Testis (tissue), 3 donors: Measurements from ENCODE around the gene SLX4IP. TPM values are rescaled to one million over a fixed set of nuclear protein-coding genes. Genes with fewer than 3 reads are reported as not detected.

Source experiments
- DNase-seq: peaks from one replicate; pipeline ENCODE4 v3.0.0-alpha.2; 2019
- H3K27ac ChIP-seq, 2 donors: fragments of 200-600 bp; sonication (generic); one replicate each; pipeline ENCODE4 v1.5.1; 2019
- H3K27me3 ChIP-seq: fragments of 200-600 bp; sonication (generic); one replicate; pipeline ENCODE4 v1.5.1; 2019
- H3K36me3 ChIP-seq: fragments of 200-600 bp; sonication (generic); one replicate; pipeline ENCODE4 v1.5.1; 2017; ENCODE audit warnings: low read depth; ENCODE audit errors: missing control alignments
- H3K4me1 ChIP-seq: fragments of 200-600 bp; sonication (generic); one replicate; pipeline ENCODE4 v1.5.1; 2019
- H3K4me3 ChIP-seq, 2 donors: fragments of 200-600 bp; sonication (generic); one replicate each; pipeline ENCODE4 v1.5.1; 2017 to 2019
- H3K9me3 ChIP-seq: fragments of 200-600 bp; sonication (generic); one replicate; pipeline ENCODE4 v1.5.1; 2017
- POLR2A ChIP-seq: fragments of 450-650 bp; IDR thresholded peaks from one replicate; pipeline ENCODE4 v1.6.1; 2017; ENCODE audit warnings: antibody characterized with exemption, mild to moderate bottlenecking, moderate library complexity
- WGBS, 2 donors: methylation state at CpG; one replicate each; pipeline ENCODE4 v1.1.5; 2018; 5-methylcytosine and 5-hydroxymethylcytosine counted together
- intact Hi-C: fragments of 100-400 bp; cut with DNase I; formaldehyde crosslinking; loops from one replicate; pipeline ENCODE4 v1.15.1; 2023; ENCODE audit warnings: low total_unique reads
- polyA plus RNA-seq: library from polyadenylated mRNA; stranded (reverse); fragments of 350-450 nt; fragmentation: Illumina TruSeq; extraction: RNeasy Lipid Tissue Mini Kit (QIAGEN cat#74804); gene quantifications from one replicate; pipeline ENCODE4 v1.2.3, GENCODE V29; 2014; ENCODE audit warnings: low read depth, low replicate concordance; ENCODE audit not compliant: insufficient read depth
- total RNA-seq, 2 donors: library from RNA; depleted of rRNA; stranded (reverse); fragments of >200 nt; gene quantifications; one replicate each; pipeline ENCODE4 v1.2.3, GENCODE V29; 2016
- TF ChIP-seq, protein P1 (sequence below), 3 experiments: fragments of 450-650 bp in 2 of 3; fragments of 200-600 bp in 1 of 3; sonication (generic) in 1 of 3; IDR thresholded peaks; one replicate each; pipeline ENCODE4 v1.5.1; 2016 to 2019; ENCODE audit warnings: antibody characterized with exemption in 3 of 3, mild to moderate bottlenecking in 2 of 3, moderate library complexity in 1 of 3

Gene SLX4IP
- total and polyA plus RNA-seq, 3 donors from 2014 or later, result 3.8 to 10.8 (median 9.7) TPM

DNA sequence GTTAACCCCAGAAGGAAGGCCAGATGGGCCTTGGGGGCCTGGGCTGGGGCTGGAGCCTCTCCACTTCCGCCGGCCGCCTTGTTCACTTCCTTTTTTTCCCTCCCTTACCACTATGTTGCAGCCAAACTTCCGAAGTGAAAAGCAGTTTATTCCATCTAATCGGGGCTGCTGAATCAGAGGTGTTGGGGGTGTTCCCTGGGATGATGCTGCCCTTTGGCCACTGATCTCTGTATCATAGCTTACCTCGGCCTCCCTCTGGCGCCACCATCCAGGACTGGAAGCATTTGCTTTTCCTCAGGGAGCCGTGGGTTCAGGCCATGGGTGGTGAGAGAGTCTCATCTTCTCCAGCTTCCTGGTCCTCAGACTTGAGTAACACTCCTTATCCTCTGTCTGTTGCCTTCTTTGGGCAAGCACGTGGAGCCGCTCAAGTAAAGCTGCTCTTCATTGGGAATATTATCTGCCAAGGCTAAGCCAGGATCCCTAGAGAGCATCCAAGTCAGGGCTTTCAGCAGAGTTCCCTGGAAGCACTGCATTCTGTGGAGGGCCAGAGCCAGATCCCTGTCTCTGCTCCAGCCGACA is 39.6 kb downstream of the SLX4IP start:
- no peaks in the 10 kb centered on the region for H3K27me3 ChIP-seq
- H3K4me1 ChIP-seq, result peaks cover 17% of the 10 kb centered on the region
- TF ChIP-seq, protein P1, sequence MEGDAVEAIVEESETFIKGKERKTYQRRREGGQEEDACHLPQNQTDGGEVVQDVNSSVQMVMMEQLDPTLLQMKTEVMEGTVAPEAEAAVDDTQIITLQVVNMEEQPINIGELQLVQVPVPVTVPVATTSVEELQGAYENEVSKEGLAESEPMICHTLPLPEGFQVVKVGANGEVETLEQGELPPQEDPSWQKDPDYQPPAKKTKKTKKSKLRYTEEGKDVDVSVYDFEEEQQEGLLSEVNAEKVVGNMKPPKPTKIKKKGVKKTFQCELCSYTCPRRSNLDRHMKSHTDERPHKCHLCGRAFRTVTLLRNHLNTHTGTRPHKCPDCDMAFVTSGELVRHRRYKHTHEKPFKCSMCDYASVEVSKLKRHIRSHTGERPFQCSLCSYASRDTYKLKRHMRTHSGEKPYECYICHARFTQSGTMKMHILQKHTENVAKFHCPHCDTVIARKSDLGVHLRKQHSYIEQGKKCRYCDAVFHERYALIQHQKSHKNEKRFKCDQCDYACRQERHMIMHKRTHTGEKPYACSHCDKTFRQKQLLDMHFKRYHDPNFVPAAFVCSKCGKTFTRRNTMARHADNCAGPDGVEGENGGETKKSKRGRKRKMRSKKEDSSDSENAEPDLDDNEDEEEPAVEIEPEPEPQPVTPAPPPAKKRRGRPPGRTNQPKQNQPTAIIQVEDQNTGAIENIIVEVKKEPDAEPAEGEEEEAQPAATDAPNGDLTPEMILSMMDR (IDR thresholded peaks at IDR 0.05), result no peak
- no peak for TF ChIP-seq POLR2A
- H3K9me3 ChIP-seq, result no peaks in the 10 kb centered on the region
- H3K4me3 ChIP-seq, result no peak overlapping the region
- intact Hi-C loops, result no loop called here
- WGBS, 2 donors, result 58 to 59% methylated on average over 11 of the region's 11 CpGs
- DNase-seq, result peak; percentile 65
- H3K36me3 ChIP-seq, result no peaks in the 10 kb centered on the region
- H3K27ac ChIP-seq, result peak overlapping the region in 1 of 2 donors; percentile 15

DNA sequence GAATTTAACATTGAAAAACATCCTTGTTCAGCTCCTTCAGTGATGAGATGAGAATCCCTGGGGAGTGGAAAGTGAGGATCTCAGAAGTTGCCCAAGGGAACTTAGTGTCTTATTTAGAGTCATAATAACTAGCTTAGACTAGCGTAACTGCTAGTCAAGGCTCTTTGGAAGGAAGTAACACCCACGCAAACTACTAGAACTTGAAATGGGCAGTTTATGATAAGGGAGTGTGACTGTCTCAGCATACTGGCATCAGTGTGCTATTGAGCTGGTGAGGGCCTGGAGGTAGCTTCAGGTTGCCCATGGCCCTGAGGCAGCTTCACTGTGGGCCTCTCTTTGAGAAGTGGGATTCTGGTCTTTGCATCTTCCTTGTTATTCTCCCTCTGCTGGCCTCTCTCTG is 40.1 kb downstream of the SLX4IP start:
- Histone ChIP-seq H3K27ac (peak overlapping the region in 1 of 2 donors; percentile 15), H3K4me1 (peaks cover 17% of the 10 kb centered on the region), H3K4me3 (no peak overlapping the region), H3K27me3 (no peaks in the 10 kb centered on the region), H3K36me3 (no peaks in the 10 kb centered on the region), H3K9me3 (no peaks in the 10 kb centered on the region)
- no peak for DNase-seq
- no peak for TF ChIP-seq POLR2A
- TF ChIP-seq, protein P1 (IDR thresholded peaks at IDR 0.05), result no peak
- WGBS, 2 donors, result 75 to 84% methylated on average over 2 of the region's 2 CpGs
- intact Hi-C loops, result no loop called here

DNA sequence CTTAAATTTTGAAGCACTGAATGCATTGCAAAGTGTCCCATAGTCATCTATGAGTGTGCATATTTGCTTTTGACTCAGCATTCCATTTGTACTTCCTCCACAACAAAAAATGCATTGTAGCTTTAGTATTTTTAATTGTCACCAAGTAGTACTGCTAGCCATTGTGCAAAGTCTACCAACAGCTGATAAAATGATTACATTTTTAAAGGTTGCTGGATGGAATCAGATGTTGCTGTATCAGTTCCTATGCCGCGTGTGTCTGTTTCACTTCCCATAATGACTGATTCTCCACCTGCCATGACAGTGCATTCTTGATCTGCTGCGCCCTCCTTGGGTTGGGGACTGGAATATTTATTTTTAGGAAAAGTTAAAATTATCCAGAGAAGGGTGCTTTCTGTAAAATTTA is 41.2 kb downstream of the SLX4IP start:
- TF ChIP-seq, protein P1 (IDR thresholded peaks at IDR 0.05), result no peak
- peaks cover 17% of the 10 kb centered on the region for H3K4me1 ChIP-seq
- intact Hi-C loops, result no loop called here
- WGBS, 2 donors, result 66 to 71% methylated on average over 3 of the region's 3 CpGs
- peak; percentile 35 for DNase-seq
- no peaks in the 10 kb centered on the region for H3K27me3 ChIP-seq
- H3K9me3 ChIP-seq, result no peaks in the 10 kb centered on the region
- no peak overlapping the region for H3K27ac ChIP-seq
- no peak overlapping the region for H3K4me3 ChIP-seq
- H3K36me3 ChIP-seq, result no peaks in the 10 kb centered on the region

DNA sequence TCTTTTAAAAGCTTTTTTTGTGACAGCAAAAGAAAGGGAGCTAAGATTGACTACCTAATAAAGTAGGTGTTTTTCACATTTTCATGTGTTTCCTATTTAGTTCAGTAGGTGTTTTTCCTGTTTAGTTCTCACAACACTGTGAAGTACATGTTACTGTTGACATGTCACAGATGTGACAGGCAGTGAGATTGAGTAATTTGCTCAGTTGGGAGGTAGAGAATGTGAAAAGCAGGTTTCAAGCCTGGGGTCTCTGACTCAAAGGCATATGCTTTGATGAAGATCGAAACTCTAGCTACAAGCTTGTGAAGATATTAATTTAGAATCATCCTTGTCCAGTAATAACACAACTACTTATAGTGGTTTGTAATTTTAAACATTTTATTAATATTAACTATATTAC is 43.1 kb downstream of the SLX4IP start:
- no peak overlapping the region for H3K27ac ChIP-seq
- no peaks in the 10 kb centered on the region for H3K36me3 ChIP-seq
- H3K27me3 ChIP-seq, result no peaks in the 10 kb centered on the region
- peaks cover 17% of the 10 kb centered on the region for H3K4me1 ChIP-seq
- WGBS, 2 donors, result 89 to 92% methylated on average over 1 of the region's 1 CpG
- H3K4me3 ChIP-seq, result no peak overlapping the region
- intact Hi-C loops, result no loop called here
- DNase-seq, result no peak
- no peaks in the 10 kb centered on the region for H3K9me3 ChIP-seq
- TF ChIP-seq, protein P1 (IDR thresholded peaks at IDR 0.05), result no peak
- TF ChIP-seq POLR2A, result no peak

DNA sequence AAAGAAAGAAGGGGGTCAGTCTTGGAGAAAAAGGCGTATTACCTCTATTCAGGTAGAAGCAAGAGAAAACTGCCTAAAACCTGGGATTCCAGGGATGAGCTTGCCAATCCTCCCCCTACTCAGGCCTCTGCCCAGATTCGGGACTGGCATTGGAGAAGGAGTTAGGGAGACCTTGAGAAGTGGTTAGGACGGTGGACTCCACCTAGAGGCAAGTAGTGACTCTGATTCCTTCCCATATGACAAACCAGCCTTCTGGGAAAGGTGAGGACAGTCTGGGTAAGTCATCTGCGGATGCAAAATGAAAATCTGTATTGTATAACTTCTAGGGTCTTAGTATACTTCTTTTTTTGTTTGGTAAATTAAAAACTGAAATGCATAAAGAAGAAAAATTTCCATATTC is 43.8 kb downstream of the SLX4IP start:
- peaks cover 17% of the 10 kb centered on the region for H3K4me1 ChIP-seq
- no peak overlapping the region for H3K4me3 ChIP-seq
- intact Hi-C loops, result no loop called here
- no peak overlapping the region for H3K27ac ChIP-seq
- H3K36me3 ChIP-seq, result no peaks in the 10 kb centered on the region
- H3K27me3 ChIP-seq, result no peaks in the 10 kb centered on the region
- 92 to 97% methylated on average over 4 of the region's 4 CpGs for WGBS, 2 donors
- TF ChIP-seq, protein P1 (IDR thresholded peaks at IDR 0.05), result no peak
- no peak for TF ChIP-seq POLR2A
- H3K9me3 ChIP-seq, result no peaks in the 10 kb centered on the region
- DNase-seq, result no peak
